HEK293T (cell line): ENCODE results near the gene RAB13.

Source experiments
- ARNT ChIP-seq: fragments of 450-650 bp; IDR thresholded peaks from 2 replicates; pipeline ENCODE4 v1.6.1; 2017; ENCODE audit warnings: mild to moderate bottlenecking
- BHLHE40 ChIP-seq: fragments of 450-650 bp; IDR thresholded peaks from 2 replicates; pipeline ENCODE4 v1.6.1; 2016; ENCODE audit warnings: mild to moderate bottlenecking, moderate library complexity, borderline replicate concordance
- CTBP1 ChIP-seq: fragments of 450-650 bp; IDR thresholded peaks from 2 replicates; pipeline ENCODE4 v1.6.1; 2016; ENCODE audit warnings: borderline replicate concordance
- FOXA1 ChIP-seq: fragments of 450-650 bp; IDR thresholded peaks from 2 replicates; pipeline ENCODE4 v1.6.1; 2016; ENCODE audit warnings: mild to moderate bottlenecking
- FOXK2 ChIP-seq: fragments of 450-650 bp; IDR thresholded peaks from 2 replicates; pipeline ENCODE4 v1.6.1; 2016; ENCODE audit warnings: mild to moderate bottlenecking
- FOXM1 ChIP-seq: fragments of 450-650 bp; IDR thresholded peaks from 2 replicates; pipeline ENCODE4 v1.6.1; 2017; ENCODE audit warnings: mild to moderate bottlenecking, borderline replicate concordance
- HDGF ChIP-seq: fragments of 450-650 bp; IDR thresholded peaks from 2 replicates; pipeline ENCODE4 v1.6.1; 2017; ENCODE audit warnings: antibody characterized with exemption, borderline replicate concordance
- L3MBTL2 ChIP-seq: fragments of 450-650 bp; conservative IDR thresholded peaks from 2 replicates; pipeline ENCODE4 v1.6.1; 2016; ENCODE audit warnings: mild to moderate bottlenecking
- LEF1 ChIP-seq: fragments of 450-650 bp; IDR thresholded peaks from 2 replicates; pipeline ENCODE4 v1.6.1; 2017; ENCODE audit warnings: mild to moderate bottlenecking, borderline replicate concordance
- PKNOX1 ChIP-seq: fragments of 450-650 bp; IDR thresholded peaks from 2 replicates; pipeline ENCODE4 v1.6.1; 2016
- SP1 ChIP-seq: fragments of 450-650 bp; IDR thresholded peaks from 2 replicates; pipeline ENCODE4 v1.6.1; 2017
- SUZ12 ChIP-seq: fragments of 450-650 bp; IDR thresholded peaks from 2 replicates; pipeline ENCODE4 v1.6.1; 2016; ENCODE audit warnings: mild to moderate bottlenecking
- TARDBP ChIP-seq: fragments of 450-650 bp; IDR thresholded peaks from 2 replicates; pipeline ENCODE4 v1.6.1; 2016
- ZNF384 ChIP-seq: fragments of 450-650 bp; IDR thresholded peaks from 2 replicates; pipeline ENCODE4 v1.6.1; 2016

- no peak for TF ChIP-seq ARNT
- TF ChIP-seq BHLHE40: no peak
- TF ChIP-seq TARDBP: no peak
- no peak for TF ChIP-seq HDGF
- TF ChIP-seq SUZ12: no peak
- no peak for TF ChIP-seq FOXM1
- no peak for TF ChIP-seq SP1
- TF ChIP-seq FOXK2: no peak
- no peak for TF ChIP-seq L3MBTL2
- no peak for TF ChIP-seq ZNF384
- no peak for TF ChIP-seq CTBP1
- TF ChIP-seq FOXA1: no peak
- no peak for TF ChIP-seq LEF1
- no peak for TF ChIP-seq PKNOX1
Measured at GRCh38 chr1:153991151-153991630, 5.1 kb upstream of the RAB13 start.
